BE2C (cell line): ENCODE results near the gene MYH6.

Source experiments
- DNase-seq: peaks from one replicate; pipeline ENCODE4 v3.0.0-alpha.2; 2020
- H3K27me3 ChIP-seq: fragments of 250-450 bp; sonication (Bioruptor Pico); 2 replicates; pipeline ENCODE4 v1.5.1; 2020; ENCODE audit warnings: mild to moderate bottlenecking
- H3K36me3 ChIP-seq: fragments of 250-450 bp; sonication (Bioruptor Pico); 2 replicates; pipeline ENCODE4 v1.5.1; 2020; ENCODE audit warnings: mild to moderate bottlenecking
- H3K4me1 ChIP-seq: fragments of 250-450 bp; sonication (Bioruptor Pico); 2 replicates; pipeline ENCODE4 v1.5.1; 2020
- H3K4me3 ChIP-seq: 2 replicates; pipeline ENCODE4 v1.5.1; 2011; ENCODE audit warnings: low read depth, low read length
- H3K9me3 ChIP-seq: fragments of 250-450 bp; sonication (Bioruptor Pico); 2 replicates; pipeline ENCODE4 v1.5.1; 2020
- CTCF ChIP-seq: IDR thresholded peaks from 2 replicates; pipeline ENCODE4 v1.5.1; 2012; ENCODE audit warnings: mild to moderate bottlenecking, low read depth, low read length

The MYH6 gene

GRCh38 chr14:23447361-23448350 lies 39.6 kb upstream of the MYH6 start:
- Histone ChIP-seq H3K4me1 (no peaks in the 10 kb centered on the region), H3K4me3 (no peak overlapping the region), H3K9me3 (no peaks in the 10 kb centered on the region), H3K27me3 (no peaks in the 10 kb centered on the region; the same call in 1 of the 2 replicates), H3K36me3 (no peaks in the 10 kb centered on the region)
- DNase-seq = no peak
- no peak for TF ChIP-seq CTCF

- DNase-seq = no peak
- Histone ChIP-seq H3K9me3 (no peaks in the 10 kb centered on the region), H3K27me3 (no peaks in the 10 kb centered on the region; the same call in 1 of the 2 replicates), H3K4me1 (no peaks in the 10 kb centered on the region), H3K4me3 (no peak overlapping the region), H3K36me3 (no peaks in the 10 kb centered on the region)
- TF ChIP-seq CTCF = no peak
These were observed 38.3 kb upstream of the MYH6 start for GRCh38 chr14:23446291-23446851.

- no peak for TF ChIP-seq CTCF
- no peaks in the 10 kb centered on the region for H3K36me3 ChIP-seq
- no peak overlapping the region for H3K4me3 ChIP-seq
- DNase-seq = no peak
- no peaks in the 10 kb centered on the region for H3K9me3 ChIP-seq
- no peaks in the 10 kb centered on the region for H3K27me3 ChIP-seq
- H3K4me1 ChIP-seq = no peaks in the 10 kb centered on the region
These were observed 37.7 kb upstream of the MYH6 start for GRCh38 chr14:23445773-23446172.

- TF ChIP-seq CTCF = no peak
- Histone ChIP-seq H3K36me3 (no peaks in the 10 kb centered on the region), H3K4me3 (no peak overlapping the region), H3K27me3 (no peaks in the 10 kb centered on the region), H3K9me3 (no peaks in the 10 kb centered on the region), H3K4me1 (no peaks in the 10 kb centered on the region)
- no peak for DNase-seq
These were observed 36.2 kb upstream of the MYH6 start for GRCh38 chr14:23444314-23444713.

GRCh38 chr14:23443881-23444280 lies 35.8 kb upstream of the MYH6 start:
- no peak overlapping the region for H3K4me3 ChIP-seq
- TF ChIP-seq CTCF = no peak
- no peaks in the 10 kb centered on the region for H3K4me1 ChIP-seq
- no peaks in the 10 kb centered on the region for H3K36me3 ChIP-seq
- no peak for DNase-seq
- H3K9me3 ChIP-seq = no peaks in the 10 kb centered on the region
- no peaks in the 10 kb centered on the region for H3K27me3 ChIP-seq

- TF ChIP-seq CTCF = no peak
- Histone ChIP-seq H3K9me3 (no peaks in the 10 kb centered on the region), H3K27me3 (no peaks in the 10 kb centered on the region), H3K36me3 (no peaks in the 10 kb centered on the region), H3K4me3 (no peak overlapping the region), H3K4me1 (no peaks in the 10 kb centered on the region)
- DNase-seq = no peak
These were observed 35.3 kb upstream of the MYH6 start for GRCh38 chr14:23443411-23443812.
